ENCODE measurements around the gene KCNE3.

GRCh38 chr11:74468521-74468920 is 1.2 kb upstream of the KCNE3 start:
- TF ChIP-seq CTCF (IDR thresholded peaks at IDR 0.05), result no peak
- no peak for TF ChIP-seq POLR2AphosphoS5 (IDR thresholded peaks at IDR 0.05)

Data from gastroesophageal sphincter (tissue), 3 donors.